CD4-positive, CD25-positive, alpha-beta regulatory T cell (primary cell): ENCODE data around the gene KCNQ5. TPM values are rescaled to one million over a fixed set of nuclear protein-coding genes. Genes with fewer than 3 reads are reported as not detected.

Source experiments
- ATAC-seq, 2 donors: fragments of 150-1000 bp; cut with Tn5 transposase; one replicate each; pipeline ENCODE4 v1.10.0; 2021; ENCODE audit warnings: low read depth in 2 of 2, moderate number of reproducible peaks in 2 of 2, moderate library complexity in 1 of 2
- DNase-seq, 3 donors: peaks; one replicate each; pipeline versions ENCODE4 v3.0.0 to v3.0.0-alpha.2; 2012 to 2022; ENCODE audit warnings: mixed read lengths in 1 of 3
- H3K27ac ChIP-seq: one replicate; pipeline ENCODE4 v1.7.0; 2013; ENCODE audit warnings: mild to moderate bottlenecking, low read length; ENCODE audit not compliant: insufficient read depth, poor library complexity, severe bottlenecking
- H3K27me3 ChIP-seq: one replicate; pipeline ENCODE4 v1.7.0; 2013; ENCODE audit warnings: low read length; ENCODE audit not compliant: control insufficient read depth, insufficient read depth
- H3K36me3 ChIP-seq: one replicate; pipeline ENCODE4 v1.7.0; 2013; ENCODE audit warnings: mild to moderate bottlenecking, low read length, moderate library complexity; ENCODE audit not compliant: control insufficient read depth, insufficient read depth
- H3K4me1 ChIP-seq: 2 replicates; pipeline ENCODE4 v1.7.0; 2013; ENCODE audit warnings: mild to moderate bottlenecking, low read length; ENCODE audit not compliant: insufficient read depth, control insufficient read depth, poor library complexity, severe bottlenecking
- H3K4me3 ChIP-seq: one replicate; pipeline ENCODE4 v1.7.0; 2013; ENCODE audit warnings: low read depth, mild to moderate bottlenecking, low read length, moderate library complexity
- H3K9me3 ChIP-seq, 2 experiments: 1 replicate in 1 of 2; 2 replicates in 1 of 2; pipeline ENCODE4 v1.7.0; 2013; ENCODE audit warnings: low read length in 2 of 2, mild to moderate bottlenecking in 1 of 2, moderate library complexity in 1 of 2; ENCODE audit not compliant: control insufficient read depth in 2 of 2
- H3K27ac Mint-ChIP-seq, 3 donors: one replicate each; pipeline ENCODE4 v1.8.0; 2020 to 2022; ENCODE audit warnings: mild to moderate bottlenecking in 3 of 3, mixed read lengths in 3 of 3, moderate library complexity in 2 of 3
- H3K27me3 Mint-ChIP-seq: one replicate; pipeline ENCODE4 v1.8.0; 2022; ENCODE audit warnings: mild to moderate bottlenecking, mixed read lengths
- H3K36me3 Mint-ChIP-seq: one replicate; pipeline ENCODE4 v1.8.0; 2020; ENCODE audit warnings: mixed read lengths
- H3K4me1 Mint-ChIP-seq, 4 donors: one replicate each; pipeline ENCODE4 v1.8.0; 2020 to 2022; ENCODE audit warnings: mixed read lengths in 4 of 4, mild to moderate bottlenecking in 1 of 4
- H3K4me3 Mint-ChIP-seq, 4 donors: one replicate each; pipeline ENCODE4 v1.8.0; 2020 to 2022; ENCODE audit warnings: mild to moderate bottlenecking in 4 of 4, mixed read lengths in 4 of 4, moderate library complexity in 3 of 4
- H3K9me3 Mint-ChIP-seq, 7 donors: one replicate each; pipeline ENCODE4 v1.8.0; 2020 to 2022; ENCODE audit warnings: mixed read lengths in 7 of 7, mild to moderate bottlenecking in 3 of 7, moderate library complexity in 2 of 7
- polyA plus RNA-seq, 4 donors: library from polyadenylated mRNA; unstranded; fragments of 300-500 nt; fragmentation: Illumina TruSeq; gene quantifications; one replicate each; pipeline ENCODE4 v1.2.3, GENCODE V29; 2021
- total RNA-seq: library from RNA; stranded (reverse); gene quantifications from one replicate; pipeline ENCODE4 v1.2.3, GENCODE V29; 2022

KCNQ5 gene
- total and polyA plus RNA-seq, 5 donors from 2014 or later = 0.45 to 2.5 (median 1.8) TPM

- Histone ChIP-seq H3K36me3 (no peaks in the 10 kb centered on the region), H3K27me3 (no peaks in the 10 kb centered on the region), H3K4me3 (no peak overlapping the region), H3K9me3 (no peaks in the 10 kb centered on the region), H3K4me1 (no peaks in the 10 kb centered on the region), H3K27ac (no peak overlapping the region)
- no peak for ATAC-seq
- DNase-seq = no peak
- no peaks in the 10 kb centered on the region for H3K9me3 Mint-ChIP-seq
- H3K36me3 Mint-ChIP-seq = no peaks in the 10 kb centered on the region
- H3K4me3 Mint-ChIP-seq = no peak overlapping the region
- H3K27me3 Mint-ChIP-seq = no peaks in the 10 kb centered on the region
- H3K27ac Mint-ChIP-seq = no peak overlapping the region
- H3K4me1 Mint-ChIP-seq = peaks cover 0 to under 1% (median 0%) of the 10 kb centered on the region in 4 donors
Measured at GRCh38 chr6:72944660-72945059, 322.8 kb downstream of the KCNQ5 start.

DNA sequence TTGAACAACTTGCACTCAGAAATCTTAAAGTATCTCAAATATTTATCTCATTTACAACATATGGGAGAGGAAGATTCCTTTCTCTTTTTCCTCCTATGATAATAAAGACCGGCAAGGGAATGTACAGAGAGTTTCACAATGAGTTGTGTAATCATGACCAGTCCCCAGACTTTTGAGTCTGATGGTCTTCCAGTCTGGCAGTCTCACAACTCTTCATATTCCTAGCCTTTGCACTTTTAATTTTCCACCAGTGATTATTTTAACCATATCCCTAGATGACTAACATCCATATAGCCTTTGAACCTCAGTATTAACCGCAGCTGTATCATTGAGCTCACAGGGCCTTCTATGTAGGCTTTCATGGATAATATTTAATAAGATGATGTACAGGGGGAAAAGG lies 324.9 kb downstream of the KCNQ5 start:
- Mint-ChIP-seq H3K36me3 (no peaks in the 10 kb centered on the region), H3K9me3 (no peaks in the 10 kb centered on the region), H3K4me3 (no peak overlapping the region), H3K27me3 (no peaks in the 10 kb centered on the region), H3K27ac (no peak overlapping the region), H3K4me1 (no peaks in the 10 kb centered on the region)
- no peak for ATAC-seq
- no peaks in the 10 kb centered on the region for H3K27me3 ChIP-seq
- no peak overlapping the region for H3K27ac ChIP-seq
- no peak overlapping the region for H3K4me3 ChIP-seq
- H3K4me1 ChIP-seq = no peaks in the 10 kb centered on the region
- no peaks in the 10 kb centered on the region for H3K36me3 ChIP-seq
- no peaks in the 10 kb centered on the region for H3K9me3 ChIP-seq
- DNase-seq = no peak

DNA sequence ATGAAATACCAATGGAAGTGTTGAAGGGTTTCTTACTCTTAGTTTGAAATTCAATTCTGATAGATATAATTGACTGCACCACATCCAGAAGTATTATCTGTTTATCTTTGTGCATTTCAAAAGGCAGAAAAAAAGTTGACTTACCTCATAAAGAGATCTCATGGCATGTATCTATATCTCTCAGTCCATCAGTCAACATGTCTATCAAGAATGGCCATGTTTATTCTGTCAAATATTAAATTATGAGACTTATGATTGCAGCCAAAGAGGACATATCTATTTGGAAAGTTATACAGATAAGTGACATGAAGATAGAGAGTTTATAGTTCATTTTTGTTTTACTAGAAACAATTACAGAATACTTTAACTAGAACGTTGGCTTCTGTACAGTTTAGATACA lies 325.7 kb downstream of the KCNQ5 start:
- ATAC-seq (no peak), DNase-seq (no peak)
- Histone ChIP-seq H3K27ac (no peak overlapping the region), H3K4me3 (no peak overlapping the region), H3K4me1 (no peaks in the 10 kb centered on the region), H3K36me3 (no peaks in the 10 kb centered on the region), H3K27me3 (no peaks in the 10 kb centered on the region), H3K9me3 (no peaks in the 10 kb centered on the region)
- Mint-ChIP-seq H3K27ac (no peak overlapping the region), H3K9me3 (no peaks in the 10 kb centered on the region), H3K4me1 (no peaks in the 10 kb centered on the region), H3K36me3 (no peaks in the 10 kb centered on the region), H3K27me3 (no peaks in the 10 kb centered on the region), H3K4me3 (no peak overlapping the region)

GRCh38 chr6:72948153-72948552 lies 326.3 kb downstream of the KCNQ5 start:
- Histone ChIP-seq H3K27me3 (no peaks in the 10 kb centered on the region), H3K36me3 (no peaks in the 10 kb centered on the region), H3K9me3 (no peaks in the 10 kb centered on the region), H3K4me3 (no peak overlapping the region), H3K4me1 (no peaks in the 10 kb centered on the region), H3K27ac (no peak overlapping the region)
- Mint-ChIP-seq H3K9me3 (peaks cover 0 to 1% (median 0%) of the 10 kb centered on the region in 7 donors), H3K4me3 (no peak overlapping the region), H3K4me1 (no peaks in the 10 kb centered on the region), H3K27me3 (no peaks in the 10 kb centered on the region), H3K27ac (no peak overlapping the region), H3K36me3 (no peaks in the 10 kb centered on the region)
- ATAC-seq (no peak), DNase-seq (no peak)

- Mint-ChIP-seq H3K27me3 (no peaks in the 10 kb centered on the region), H3K36me3 (no peaks in the 10 kb centered on the region), H3K27ac (no peak overlapping the region), H3K4me1 (no peaks in the 10 kb centered on the region), H3K9me3 (peaks cover 0 to 1% (median 0%) of the 10 kb centered on the region in 7 donors), H3K4me3 (no peak overlapping the region)
- no peak for DNase-seq
- Histone ChIP-seq H3K27me3 (no peaks in the 10 kb centered on the region), H3K36me3 (no peaks in the 10 kb centered on the region), H3K4me1 (no peaks in the 10 kb centered on the region), H3K4me3 (no peak overlapping the region), H3K9me3 (no peaks in the 10 kb centered on the region), H3K27ac (no peak overlapping the region)
- ATAC-seq = no peak
Measured at GRCh38 chr6:72950114-72950860, 328.4 kb downstream of the KCNQ5 start.

DNA sequence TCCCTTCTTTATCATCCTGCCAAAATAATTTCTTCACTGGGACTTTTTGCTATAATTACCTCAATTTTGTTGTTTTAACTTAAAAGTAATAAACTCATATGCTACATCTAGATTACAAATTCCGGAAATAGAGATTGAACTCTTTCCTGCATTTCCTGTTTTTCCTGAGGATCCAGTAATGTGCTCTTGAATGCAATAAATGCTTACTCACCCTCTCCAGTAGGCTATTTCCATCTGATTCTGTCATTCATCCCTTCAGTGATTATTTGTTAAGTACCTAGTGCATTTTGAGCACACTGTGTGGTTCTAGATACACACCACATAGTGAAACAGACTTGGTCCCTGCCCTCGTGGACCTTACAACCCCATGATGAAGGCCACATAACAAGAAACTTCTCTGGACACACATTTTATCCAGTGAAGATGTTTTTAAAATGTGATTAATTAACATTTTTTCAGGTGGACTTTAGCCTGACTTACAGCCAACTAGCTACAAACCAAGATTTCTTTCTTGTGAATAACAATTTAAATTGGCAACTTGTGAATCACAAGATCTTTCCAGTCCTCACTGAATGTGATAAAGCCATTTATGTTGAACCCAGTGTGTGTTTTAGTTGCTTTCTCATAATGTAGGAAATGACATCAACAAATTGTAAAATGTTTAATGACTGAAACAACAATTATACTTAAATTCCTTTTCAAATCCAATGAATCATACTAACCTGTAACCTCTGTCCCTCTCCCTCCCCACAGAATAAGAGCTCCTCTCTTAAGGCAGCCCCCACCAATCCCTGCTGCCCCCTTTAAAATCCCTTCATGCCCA lies 331.2 kb downstream of the KCNQ5 start:
- Histone ChIP-seq H3K27me3 (no peaks in the 10 kb centered on the region), H3K4me3 (no peak overlapping the region), H3K36me3 (no peaks in the 10 kb centered on the region), H3K27ac (no peak overlapping the region), H3K4me1 (no peaks in the 10 kb centered on the region), H3K9me3 (no peaks in the 10 kb centered on the region)
- Mint-ChIP-seq H3K36me3 (no peaks in the 10 kb centered on the region), H3K27me3 (no peaks in the 10 kb centered on the region), H3K9me3 (peaks cover 0 to 1% (median 0%) of the 10 kb centered on the region in 7 donors), H3K27ac (no peak overlapping the region), H3K4me3 (no peak overlapping the region), H3K4me1 (no peaks in the 10 kb centered on the region)
- DNase-seq (no peak), ATAC-seq (no peak)

GRCh38 chr6:72953971-72954381 lies 332.1 kb downstream of the KCNQ5 start:
- Mint-ChIP-seq H3K4me1 (no peaks in the 10 kb centered on the region), H3K27me3 (no peaks in the 10 kb centered on the region), H3K9me3 (peaks cover 0 to 1% (median 0%) of the 10 kb centered on the region in 7 donors), H3K4me3 (no peak overlapping the region), H3K36me3 (no peaks in the 10 kb centered on the region), H3K27ac (no peak overlapping the region)
- Histone ChIP-seq H3K9me3 (no peaks in the 10 kb centered on the region), H3K27ac (no peak overlapping the region), H3K4me3 (no peak overlapping the region), H3K27me3 (no peaks in the 10 kb centered on the region), H3K36me3 (no peaks in the 10 kb centered on the region), H3K4me1 (no peaks in the 10 kb centered on the region)
- ATAC-seq (no peak), DNase-seq (peak in 1 of 3 donors; percentile 2)
